HG02840 (cell line): ENCODE measurements around the gene NLRC5.
"Not testable (repeated sequence)": the region's sequence is repeated elsewhere in the genome, so short reads cannot be mapped to it uniquely, and the experiment has no call there.

ENCODE experiments used
- ATAC-seq: cut with Tn5 transposase; IDR thresholded peaks from one replicate; pipeline ENCODE4 v1.9.1; 2021; ENCODE audit warnings: mild to moderate bottlenecking, moderate library complexity, moderate number of reproducible peaks; ENCODE audit not compliant: unreplicated experiment, low FRiP score

The NLRC5 gene

GRCh38 chr16:57092786-57093411 is 103.5 kb downstream of the NLRC5 start:
- no peak for ATAC-seq

- ATAC-seq = no peak
These were observed 104.6 kb downstream of the NLRC5 start for GRCh38 chr16:57093666-57094564.

GRCh38 chr16:57094911-57095310 is 105.6 kb downstream of the NLRC5 start:
- no peak for ATAC-seq

GRCh38 chr16:57096192-57096591 is 106.8 kb downstream of the NLRC5 start:
- no peak for ATAC-seq

GRCh38 chr16:57096793-57097192 is 107.4 kb downstream of the NLRC5 start:
- ATAC-seq = no peak

- ATAC-seq = no peak
These were observed 109.0 kb downstream of the NLRC5 start for GRCh38 chr16:57098188-57098841.

GRCh38 chr16:57099965-57100364 is 110.6 kb downstream of the NLRC5 start:
- not testable (repeated sequence) for ATAC-seq

GRCh38 chr16:57100445-57100844 is 111.1 kb downstream of the NLRC5 start:
- no peak for ATAC-seq

GRCh38 chr16:57102888-57103851 is 113.8 kb downstream of the NLRC5 start:
- no peak for ATAC-seq

GRCh38 chr16:57104706-57105105 is 115.3 kb downstream of the NLRC5 start:
- no peak for ATAC-seq

- ATAC-seq = no peak
These were observed 115.8 kb downstream of the NLRC5 start for GRCh38 chr16:57105184-57105583.

- ATAC-seq = no peak
These were observed 117.4 kb downstream of the NLRC5 start for GRCh38 chr16:57106767-57107166.

GRCh38 chr16:57107321-57107922 is 118.1 kb downstream of the NLRC5 start:
- no peak for ATAC-seq

GRCh38 chr16:57108432-57108831 is 119.1 kb downstream of the NLRC5 start:
- no peak for ATAC-seq

- ATAC-seq = not testable (repeated sequence)
These were observed 120.1 kb downstream of the NLRC5 start for GRCh38 chr16:57109259-57110105.

- no peak for ATAC-seq
These were observed 121.6 kb downstream of the NLRC5 start for GRCh38 chr16:57110937-57111336.

- ATAC-seq = no peak
These were observed 122.1 kb downstream of the NLRC5 start for GRCh38 chr16:57111420-57111819.

- ATAC-seq = no peak
These were observed 123.2 kb downstream of the NLRC5 start for GRCh38 chr16:57112403-57113041.
